Measurements from ENCODE around the gene SERPINB10.

DNA sequence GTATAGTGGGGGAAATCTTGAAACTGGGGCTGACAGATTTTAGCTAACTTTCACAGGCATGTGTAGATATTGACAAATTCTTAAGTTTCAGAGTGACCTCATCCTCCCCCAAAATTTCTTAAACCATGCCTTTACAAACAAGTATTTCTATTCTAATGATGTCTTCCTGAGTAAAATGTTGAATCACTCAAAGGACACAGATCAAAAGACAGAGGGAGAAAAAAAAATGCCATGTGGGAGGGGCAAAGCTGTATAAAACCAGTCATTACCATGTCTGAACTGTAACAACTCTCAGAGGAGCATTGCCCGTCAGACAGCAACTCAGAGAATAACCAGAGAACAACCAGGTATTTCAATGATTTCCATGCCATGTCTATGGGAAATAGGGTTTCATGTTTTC, 20.3 kb upstream of the SERPINB10 start, which contains the start of gene SERPINB2:
- TF ChIP-seq CTCF (conservative IDR thresholded peaks at IDR 0.05; ENCODE audit: low read depth, low read length) (no peak), EZH2 (IDR thresholded peaks at IDR 0.05; ENCODE audit: low read length, unreplicated experiment) (no peak)
